GM23338 (cell line): ENCODE data around the gene KRTAP4-6. TPM values are rescaled to one million over a fixed set of nuclear protein-coding genes. Genes with fewer than 3 reads are reported as not detected.
"Not testable (repeated sequence)": the region's sequence is repeated elsewhere in the genome, so short reads cannot be mapped to it uniquely, and the experiment has no call there.

Experiments used
- ATAC-seq: fragments of 200-7000 bp; cut with Tn5 transposase; 3 replicates; pipeline ENCODE4 v1.9.1; 2020
- DNase-seq: peaks from one replicate; pipeline ENCODE4 v3.0.0-alpha.2; 2015; ENCODE audit warnings: low spot score
- H2AFZ ChIP-seq: fragments of 200-600 bp; sonication (generic); 2 replicates; pipeline ENCODE4 v1.8.0; 2016; ENCODE audit warnings: antibody characterized with exemption, mild to moderate bottlenecking, moderate library complexity
- H3F3A ChIP-seq: fragments of 200-600 bp; sonication (generic); replicated peaks from 2 replicates; pipeline ENCODE4 v1.8.0; 2017; ENCODE audit warnings: antibody characterized with exemption, mixed run types, low read depth
- H3K27ac ChIP-seq: fragments of 200-600 bp; sonication (generic); 2 replicates; pipeline ENCODE4 v1.6.1; 2016; ENCODE audit warnings: low read depth
- H3K27me3 ChIP-seq: fragments of 200-600 bp; sonication (generic); 2 replicates; pipeline ENCODE4 v1.8.0; 2016; ENCODE audit warnings: mild to moderate bottlenecking, mixed run types, moderate library complexity; ENCODE audit not compliant: insufficient read depth
- H3K36me3 ChIP-seq: fragments of 200-600 bp; sonication (generic); 2 replicates; pipeline ENCODE4 v1.8.0; 2016; ENCODE audit warnings: mild to moderate bottlenecking; ENCODE audit not compliant: insufficient read depth
- H3K4me1 ChIP-seq: fragments of 200-600 bp; sonication (generic); 2 replicates; pipeline ENCODE4 v1.8.0; 2016; ENCODE audit warnings: mild to moderate bottlenecking, moderate library complexity; ENCODE audit not compliant: insufficient read depth
- H3K4me2 ChIP-seq: fragments of 200-600 bp; sonication (generic); 2 replicates; pipeline ENCODE4 v1.7.1; 2017; ENCODE audit warnings: mixed run types
- H3K4me3 ChIP-seq: fragments of 200-600 bp; sonication (generic); 2 replicates; pipeline ENCODE4 v1.6.1; 2016; ENCODE audit warnings: mixed run types
- H3K79me2 ChIP-seq: fragments of 200-600 bp; sonication (generic); replicated peaks from 2 replicates; pipeline ENCODE4 v1.8.0; 2017; ENCODE audit warnings: mild to moderate bottlenecking; ENCODE audit not compliant: insufficient read depth
- H3K9me2 ChIP-seq: fragments of 200-600 bp; sonication (generic); 2 replicates; pipeline ENCODE4 v1.8.0; 2017; ENCODE audit not compliant: insufficient read depth
- H4K20me1 ChIP-seq: fragments of 200-600 bp; sonication (generic); replicated peaks from 2 replicates; pipeline ENCODE4 v1.8.0; 2017; ENCODE audit warnings: mild to moderate bottlenecking; ENCODE audit not compliant: insufficient read depth
- H3K27ac Mint-ChIP-seq: 2 replicates; pipeline ENCODE4 v1.8.0; 2020; ENCODE audit warnings: inconsistent platforms, mild to moderate bottlenecking, moderate library complexity, mixed read lengths
- H3K27me3 Mint-ChIP-seq: 3 replicates; pipeline ENCODE4 v1.8.0; 2022; ENCODE audit warnings: low read depth, mild to moderate bottlenecking, moderate library complexity, mixed read lengths, inconsistent platforms; ENCODE audit not compliant: insufficient read depth, poor library complexity
- H3K36me3 Mint-ChIP-seq: 3 replicates; pipeline ENCODE4 v1.8.0; 2021; ENCODE audit warnings: low read depth, mild to moderate bottlenecking, inconsistent platforms, moderate library complexity, mixed read lengths
- H3K4me1 Mint-ChIP-seq: 3 replicates; pipeline ENCODE4 v1.8.0; 2020; ENCODE audit warnings: mild to moderate bottlenecking, inconsistent platforms, mixed read lengths
- H3K4me3 Mint-ChIP-seq: 3 replicates; pipeline ENCODE4 v1.8.0; 2021; ENCODE audit warnings: moderate library complexity, mild to moderate bottlenecking, inconsistent platforms, mixed read lengths
- H3K9me3 Mint-ChIP-seq: 3 replicates; pipeline ENCODE4 v1.8.0; 2020; ENCODE audit warnings: moderate library complexity, mild to moderate bottlenecking, inconsistent platforms, mixed read lengths
- CREB1 ChIP-seq: fragments of 250-450 bp; sonication (Bioruptor Pico); IDR thresholded peaks from 2 replicates; pipeline ENCODE4 v1.5.0; 2020; ENCODE audit warnings: low read depth, mild to moderate bottlenecking, moderate library complexity
- EZH2phosphoT487 ChIP-seq: fragments of 200-600 bp; sonication (generic); IDR thresholded peaks from one replicate; pipeline ENCODE4 v1.8.1; 2018; ENCODE audit warnings: antibody characterized with exemption; ENCODE audit not compliant: unreplicated experiment
- JUNB ChIP-seq: IDR thresholded peaks from one replicate; pipeline ENCODE4 v1.6.1; 2016; ENCODE audit warnings: antibody characterized with exemption; ENCODE audit not compliant: unreplicated experiment
- NANOG ChIP-seq: IDR thresholded peaks from 2 replicates; pipeline ENCODE4 v1.6.1; 2016; ENCODE audit warnings: antibody characterized with exemption, borderline replicate concordance
- REST ChIP-seq: IDR thresholded peaks from one replicate; pipeline ENCODE4 v1.6.1; 2018; ENCODE audit warnings: antibody characterized with exemption; ENCODE audit not compliant: unreplicated experiment
- STAT1 ChIP-seq: IDR thresholded peaks from one replicate; pipeline ENCODE4 v1.6.1; 2016; ENCODE audit warnings: antibody characterized with exemption; ENCODE audit not compliant: unreplicated experiment
- ZNF114 ChIP-seq: fragments of 250-450 bp; sonication (Bioruptor Pico); IDR thresholded peaks from 2 replicates; pipeline ENCODE4 v1.5.0; 2020; ENCODE audit warnings: mild to moderate bottlenecking, moderate library complexity
- ZNF331 ChIP-seq: fragments of 250-450 bp; sonication (Bioruptor Pico); IDR thresholded peaks from 2 replicates; pipeline ENCODE4 v1.5.0; 2020; ENCODE audit warnings: low read depth, mild to moderate bottlenecking, moderate library complexity
- polyA plus RNA-seq: library from polyadenylated mRNA; unstranded; fragments of >200 nt; fragmentation: Nextera tagmentation; extraction: Ambion mirVana; gene quantifications from 2 replicates; pipeline ENCODE4 v1.2.1, GENCODE V29; 2016
- total RNA-seq: library from RNA; depleted of rRNA; stranded (reverse); fragments of >200 nt; shearing (Covaris generic); gene quantifications from 2 replicates; pipeline ENCODE4 v1.2.3, GENCODE V29; 2014
- TF ChIP-seq, protein P1 (sequence below), 2 experiments: fragments of 200-600 bp in 1 of 2; sonication (generic) in 1 of 2; conservative IDR thresholded peaks; 2 replicates each; pipeline versions ENCODE4 v1.5.1 to v1.6.1; 2016 to 2017; ENCODE audit warnings: antibody characterized with exemption in 2 of 2, low read depth in 2 of 2, mild to moderate bottlenecking in 2 of 2, moderate library complexity in 1 of 2

KRTAP4-6 gene
- total and polyA plus RNA-seq, 2 experiments from 2014 or later = not detected

GRCh38 chr17:41118721-41119120 lies 21.6 kb downstream of the KRTAP4-6 start:
- H3K4me2 ChIP-seq = no peak overlapping the region
- Mint-ChIP-seq H3K36me3 (peaks cover 13% of the 10 kb centered on the region), H3K4me3 (no peak overlapping the region), H3K27me3 (peaks cover 6% of the 10 kb centered on the region), H3K4me1 (peaks cover 33% of the 10 kb centered on the region), H3K9me3 (peaks cover 5% of the 10 kb centered on the region; the same call in 2 of the 3 replicates), H3K27ac (no peak overlapping the region)
- H3K4me3 ChIP-seq = no peak overlapping the region
- no peaks in the 10 kb centered on the region for H3K79me2 ChIP-seq
- H4K20me1 ChIP-seq = no peaks in the 10 kb centered on the region
- no peak for ATAC-seq
- H3F3A ChIP-seq = no peaks in the 10 kb centered on the region
- TF ChIP-seq REST (no peak), JUNB (no peak), NANOG (no peak), STAT1 (no peak), ZNF331 (CRISPR knock-in tag) (no peak)
- H2AFZ ChIP-seq = no peak overlapping the region
- no peaks in the 10 kb centered on the region for H3K27me3 ChIP-seq
- DNase-seq = no peak
- no peaks in the 10 kb centered on the region for H3K9me2 ChIP-seq
- H3K27ac ChIP-seq = no peak overlapping the region
- H3K4me1 ChIP-seq = 0 out of 2 replicates have a peak, but pooled peaks cover 4% of the 10 kb centered on the region
- H3K36me3 ChIP-seq = no peaks in the 10 kb centered on the region; the same call in 1 of the 2 replicates

GRCh38 chr17:41117846-41118386 lies 22.4 kb downstream of the KRTAP4-6 start, which contains the start of gene KRTAP4-11:
KRTAP4-11 (minus strand) TSS chr17:41118373; CDS start chr17:41118315, 58 bp downstream.
- not testable (repeated sequence) for H2AFZ ChIP-seq, H3K79me2 ChIP-seq, H3K9me2 ChIP-seq, H3K4me3 ChIP-seq, H3F3A ChIP-seq, H3K4me1 ChIP-seq, H3K4me3 Mint-ChIP-seq, H4K20me1 ChIP-seq, H3K36me3 ChIP-seq, H3K4me2 ChIP-seq, ATAC-seq, H3K27me3 ChIP-seq, H3K27me3 Mint-ChIP-seq, H3K27ac ChIP-seq, DNase-seq
- Mint-ChIP-seq H3K27ac (peak within 1 kb of the TSS; percentile 66; the same call in 1 of the 2 replicates), H3K36me3 (peaks cover 20% of the 10 kb centered on the region), H3K9me3 (peaks cover 13% of the 10 kb centered on the region), H3K4me1 (peaks cover 28% of the 10 kb centered on the region)

- Mint-ChIP-seq H3K27me3 (peaks cover 1% of the 10 kb centered on the region), H3K36me3 (peaks cover 32% of the 10 kb centered on the region), H3K9me3 (peaks cover 28% of the 10 kb centered on the region), H3K4me1 (peaks cover 28% of the 10 kb centered on the region), H3K27ac (no peak overlapping the region), H3K4me3 (no peak overlapping the region)
- no peak overlapping the region for H3K27ac ChIP-seq
- peaks cover 16% of the 10 kb centered on the region; the same call in 1 of the 2 replicates for H3K36me3 ChIP-seq
- no peaks in the 10 kb centered on the region for H3K79me2 ChIP-seq
- 0 out of 2 replicates have a peak, but pooled peaks cover 4% of the 10 kb centered on the region for H3K4me1 ChIP-seq
- H3F3A ChIP-seq = no peaks in the 10 kb centered on the region
- no peaks in the 10 kb centered on the region for H4K20me1 ChIP-seq
- no peak overlapping the region for H3K4me3 ChIP-seq
- H3K4me2 ChIP-seq = no peak overlapping the region
- no peak overlapping the region for H2AFZ ChIP-seq
- H3K9me2 ChIP-seq = no peaks in the 10 kb centered on the region
- H3K27me3 ChIP-seq = no peaks in the 10 kb centered on the region
- no peak for DNase-seq
- no peak for ATAC-seq
- TF ChIP-seq CREB1 (CRISPR knock-in tag) = no peak
- no peak for TF ChIP-seq REST
- TF ChIP-seq EZH2phosphoT487 = no peak
- TF ChIP-seq, protein P1, sequence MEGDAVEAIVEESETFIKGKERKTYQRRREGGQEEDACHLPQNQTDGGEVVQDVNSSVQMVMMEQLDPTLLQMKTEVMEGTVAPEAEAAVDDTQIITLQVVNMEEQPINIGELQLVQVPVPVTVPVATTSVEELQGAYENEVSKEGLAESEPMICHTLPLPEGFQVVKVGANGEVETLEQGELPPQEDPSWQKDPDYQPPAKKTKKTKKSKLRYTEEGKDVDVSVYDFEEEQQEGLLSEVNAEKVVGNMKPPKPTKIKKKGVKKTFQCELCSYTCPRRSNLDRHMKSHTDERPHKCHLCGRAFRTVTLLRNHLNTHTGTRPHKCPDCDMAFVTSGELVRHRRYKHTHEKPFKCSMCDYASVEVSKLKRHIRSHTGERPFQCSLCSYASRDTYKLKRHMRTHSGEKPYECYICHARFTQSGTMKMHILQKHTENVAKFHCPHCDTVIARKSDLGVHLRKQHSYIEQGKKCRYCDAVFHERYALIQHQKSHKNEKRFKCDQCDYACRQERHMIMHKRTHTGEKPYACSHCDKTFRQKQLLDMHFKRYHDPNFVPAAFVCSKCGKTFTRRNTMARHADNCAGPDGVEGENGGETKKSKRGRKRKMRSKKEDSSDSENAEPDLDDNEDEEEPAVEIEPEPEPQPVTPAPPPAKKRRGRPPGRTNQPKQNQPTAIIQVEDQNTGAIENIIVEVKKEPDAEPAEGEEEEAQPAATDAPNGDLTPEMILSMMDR (conservative IDR thresholded peaks at IDR 0.05; ENCODE audit: low read depth in 2 of 2) = no peak
- no peak for TF ChIP-seq NANOG
- no peak for TF ChIP-seq ZNF114 (CRISPR knock-in tag)
- TF ChIP-seq ZNF331 (CRISPR knock-in tag) = no peak
Observed at GRCh38 chr17:41116297-41116696, 24.0 kb downstream of the KRTAP4-6 start.
